ENCODE results near the gene CD84. TPM values are rescaled to one million over a fixed set of nuclear protein-coding genes. Genes with fewer than 3 reads are reported as not detected.

The CD84 gene
- total and polyA plus RNA-seq, 8 donors: 0.16 to 13.2 (median 3.1) TPM

GRCh38 chr1:160576390-160576789 lies 2.9 kb downstream of the CD84 start:
- no peak overlapping the region for H3K4me3 ChIP-seq
- no peak for TF ChIP-seq CTCF (IDR thresholded peaks at IDR 0.05)
- ATAC-seq (no peak), FAIRE-seq (no peak), DNase-seq (no peak)
- 83 to 87% methylated on average over 3 of the region's 3 CpGs for WGBS, 2 donors
- H3K9me3 ChIP-seq: no peaks in the 10 kb centered on the region
- peak overlapping the region in 1 of 4 donors; percentile 17 for H3K27ac ChIP-seq
- no peaks in the 10 kb centered on the region for H3K4me1 ChIP-seq
- H3K27me3 ChIP-seq: no peaks in the 10 kb centered on the region
- intact Hi-C loops (cut with DNase I): no loop called here
- no peaks in the 10 kb centered on the region for H3K36me3 ChIP-seq

GRCh38 chr1:160575112-160575664 lies 4.1 kb downstream of the CD84 start:
- Histone ChIP-seq H3K36me3 (no peaks in the 10 kb centered on the region), H3K27ac (peak overlapping the region in 1 of 4 donors; percentile 17), H3K27me3 (no peaks in the 10 kb centered on the region), H3K9me3 (no peaks in the 10 kb centered on the region), H3K4me1 (no peaks in the 10 kb centered on the region), H3K4me3 (no peak overlapping the region)
- TF ChIP-seq CTCF (IDR thresholded peaks at IDR 0.05): no peak
- ATAC-seq (peak in 3 of 4 donors; percentile 31 to 77 (median 48)), FAIRE-seq (no peak), DNase-seq (no peak)
- WGBS, 2 donors: 84 to 86% methylated on average over 5 of the region's 5 CpGs
- intact Hi-C loops (cut with DNase I): no loop called here

- Histone ChIP-seq H3K27ac (no peak overlapping the region), H3K9me3 (no peaks in the 10 kb centered on the region), H3K4me3 (no peak overlapping the region), H3K27me3 (no peaks in the 10 kb centered on the region), H3K36me3 (no peaks in the 10 kb centered on the region), H3K4me1 (peaks cover 0 to 5% (median 0%) of the 10 kb centered on the region in 3 donors)
- no peak for TF ChIP-seq CTCF (IDR thresholded peaks at IDR 0.05)
- intact Hi-C loops (cut with DNase I): no loop called here
- peak in 2 of 4 donors; percentile 20 to 50 for ATAC-seq
- FAIRE-seq: no peak
- 88 to 89% methylated on average over 3 of the region's 3 CpGs for WGBS, 2 donors
- DNase-seq: no peak
Observed at GRCh38 chr1:160570840-160571239, 8.5 kb downstream of the CD84 start.

GRCh38 chr1:160569806-160570205 lies 9.5 kb downstream of the CD84 start:
- FAIRE-seq: no peak

More at GRCh38 chr1:160569806-160570205, 9.5 kb downstream of the CD84 start:
- Histone ChIP-seq H3K9me3 (no peaks in the 10 kb centered on the region), H3K27ac (no peak overlapping the region), H3K27me3 (no peaks in the 10 kb centered on the region), H3K4me3 (no peak overlapping the region), H3K36me3 (no peaks in the 10 kb centered on the region), H3K4me1 (peaks cover 0 to 7% (median 0%) of the 10 kb centered on the region in 3 donors)
- ATAC-seq: no peak
- TF ChIP-seq CTCF (IDR thresholded peaks at IDR 0.05): no peak
- no peak for DNase-seq
- WGBS, 2 donors: 88 to 89% methylated on average over 2 of the region's 2 CpGs
- intact Hi-C loops (cut with DNase I): no loop called here
